GM15510 (cell line): Measurements from ENCODE around the gene TEDDM1.

ENCODE experiments used
- POLR2A ChIP-seq: IDR thresholded peaks from 3 replicates; pipeline ENCODE4 v1.6.1; 2011; ENCODE audit warnings: borderline replicate concordance; ENCODE audit not compliant: insufficient read length; ENCODE audit errors: extremely low read depth

TEDDM1 gene, protein sequence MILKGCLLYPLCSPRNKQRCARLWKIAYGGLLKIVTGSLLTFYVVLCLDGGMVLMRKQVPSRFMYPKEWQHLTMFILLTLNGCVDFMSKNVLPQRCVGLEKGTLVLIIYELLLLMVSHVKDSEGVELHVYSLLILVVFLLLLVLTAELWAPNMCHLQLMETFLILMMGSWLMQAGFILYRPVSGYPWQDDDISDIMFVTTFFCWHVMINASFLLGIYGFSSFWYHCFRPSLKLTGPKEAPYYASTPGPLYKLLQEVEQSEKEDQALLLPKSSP

DNA sequence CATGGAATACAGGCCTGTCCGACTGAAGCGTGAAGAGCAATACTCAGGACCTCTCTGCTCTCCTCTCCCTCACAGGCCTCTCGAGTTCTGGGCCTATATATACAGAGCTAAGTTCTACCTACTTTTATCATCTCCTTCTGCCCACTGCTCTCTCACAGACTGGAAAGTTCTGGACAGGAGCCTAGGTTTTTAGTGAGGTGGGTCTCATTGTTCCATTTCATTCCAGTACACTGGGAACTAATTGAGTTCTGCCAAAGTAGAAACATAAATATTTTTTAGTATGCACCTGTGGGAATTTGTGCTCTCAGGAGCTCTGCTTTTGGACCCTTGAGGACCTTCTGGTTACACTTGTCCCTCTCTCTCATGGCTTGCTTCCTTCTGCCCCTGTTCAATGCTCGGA, at the start of gene TEDDM1:
TSS of gene TEDDM1 (minus strand) at position 101 of the 400 bp plus-strand sequence. CDS start 182 bp downstream, outside the sequence.
- no peak for TF ChIP-seq POLR2A

DNA sequence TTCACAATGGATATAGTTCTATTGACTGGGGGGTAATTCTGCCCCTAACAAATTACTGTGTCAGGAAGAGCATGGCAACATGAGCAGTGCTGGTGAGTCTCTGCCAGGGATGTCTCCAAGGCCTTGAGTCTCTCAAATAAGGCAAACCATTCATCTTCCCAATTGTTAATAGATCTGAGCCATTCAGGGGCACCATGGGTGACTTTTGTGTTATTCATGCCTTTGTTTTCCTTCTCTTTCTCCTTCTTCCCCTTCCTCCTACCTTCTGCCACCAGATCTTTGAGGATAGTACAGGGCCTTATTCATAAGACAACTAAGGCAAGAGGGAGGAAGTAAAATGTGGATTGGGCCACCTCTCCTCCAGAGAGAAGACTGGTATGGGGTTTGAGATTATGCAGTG, 49.6 kb upstream of the TEDDM1 start, which contains the start of gene RGSL1:
TSS of gene RGSL1 (plus strand) at position 60 of the 400 bp plus-strand sequence. CDS start at position 80, 20 bp downstream.
- no peak for TF ChIP-seq POLR2A

DNA sequence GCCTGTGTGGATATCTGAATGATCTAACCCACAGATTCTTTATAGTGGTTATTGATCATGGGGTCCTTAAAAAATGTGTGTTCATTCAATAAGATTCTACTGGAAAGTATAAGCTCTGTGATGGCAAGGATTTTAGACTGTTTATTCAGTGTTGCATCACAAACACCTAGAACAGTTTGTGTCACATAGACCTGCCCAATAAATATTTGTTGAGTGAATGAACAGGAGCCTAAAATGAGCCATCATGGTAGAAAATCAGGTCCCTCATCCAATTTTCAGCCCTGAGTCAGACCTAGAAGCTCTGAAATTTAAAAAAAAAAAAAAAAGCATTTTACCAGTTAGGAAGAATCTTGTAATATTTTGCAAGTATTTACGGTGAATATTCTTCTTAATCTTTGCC, 47.2 kb upstream of the TEDDM1 start:
- TF ChIP-seq POLR2A, result no peak

DNA sequence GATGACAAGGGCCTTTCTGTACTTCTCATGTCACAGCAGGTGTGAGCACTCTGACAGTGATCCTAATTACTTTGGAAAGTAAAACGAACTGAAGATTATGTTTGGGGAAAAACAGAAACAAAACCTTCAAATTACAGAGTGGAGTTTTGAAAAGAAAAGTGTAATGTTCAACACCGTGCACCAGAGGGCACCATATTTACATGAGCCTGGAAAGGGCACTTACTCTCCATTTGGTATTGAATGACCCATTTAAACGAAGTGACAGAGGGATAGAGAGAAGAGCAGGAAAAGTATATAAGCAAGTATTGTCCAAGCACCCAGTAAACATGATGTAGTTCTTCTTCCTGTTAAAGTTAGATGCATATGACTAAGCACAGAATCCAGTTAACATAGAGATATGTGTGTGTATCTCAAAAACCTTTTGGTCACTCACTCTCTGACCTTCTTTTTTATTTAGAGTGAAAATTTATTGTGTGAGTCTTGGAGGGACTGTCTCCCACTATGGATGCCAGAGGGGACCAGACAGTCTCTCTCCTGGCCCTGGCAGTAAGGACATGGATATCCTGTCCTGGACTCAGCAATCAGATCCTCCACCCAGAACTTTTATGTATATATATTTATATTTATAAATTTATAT, 45.7 kb upstream of the TEDDM1 start:
- no peak for TF ChIP-seq POLR2A

DNA sequence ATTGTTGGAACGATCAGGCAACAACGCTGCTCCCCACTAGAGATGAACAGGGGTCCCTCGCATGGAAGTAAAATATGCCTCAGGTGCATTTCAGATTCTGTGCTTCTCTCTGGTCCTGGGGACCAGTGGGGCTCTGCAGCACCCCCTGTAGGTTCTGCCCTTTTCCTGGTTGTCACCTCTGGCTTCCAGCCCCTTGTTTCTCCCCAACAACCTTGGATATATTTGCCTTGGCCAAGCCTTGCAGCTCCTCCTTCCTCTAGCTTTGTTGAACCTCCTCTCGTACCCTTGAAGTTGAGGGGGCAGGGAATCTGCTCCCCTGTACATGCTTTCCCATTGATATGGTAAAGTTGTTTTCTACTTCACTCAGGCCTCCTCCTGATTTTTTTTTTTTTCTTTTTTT, 44.0 kb upstream of the TEDDM1 start:
- TF ChIP-seq POLR2A, result no peak

DNA sequence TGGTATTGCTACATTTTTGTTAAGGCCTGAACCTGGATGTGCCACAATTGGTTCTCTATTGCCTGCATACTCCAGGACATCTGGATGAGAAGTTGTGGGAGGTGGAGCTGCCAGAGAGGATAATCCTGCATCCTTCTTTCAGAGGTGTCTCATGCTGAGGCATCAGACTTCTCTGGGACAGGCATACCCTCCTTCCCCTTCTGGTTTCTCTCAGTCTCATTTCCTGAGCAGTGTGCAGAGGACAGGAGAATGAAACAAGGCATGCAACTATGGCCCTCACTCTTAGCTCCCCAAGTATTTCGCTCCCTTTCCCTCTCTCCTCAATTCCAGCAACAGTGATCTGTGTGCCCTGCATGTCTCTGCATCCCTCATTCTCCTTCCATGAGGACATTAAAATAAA, 41.9 kb upstream of the TEDDM1 start:
- TF ChIP-seq POLR2A, result no peak

DNA sequence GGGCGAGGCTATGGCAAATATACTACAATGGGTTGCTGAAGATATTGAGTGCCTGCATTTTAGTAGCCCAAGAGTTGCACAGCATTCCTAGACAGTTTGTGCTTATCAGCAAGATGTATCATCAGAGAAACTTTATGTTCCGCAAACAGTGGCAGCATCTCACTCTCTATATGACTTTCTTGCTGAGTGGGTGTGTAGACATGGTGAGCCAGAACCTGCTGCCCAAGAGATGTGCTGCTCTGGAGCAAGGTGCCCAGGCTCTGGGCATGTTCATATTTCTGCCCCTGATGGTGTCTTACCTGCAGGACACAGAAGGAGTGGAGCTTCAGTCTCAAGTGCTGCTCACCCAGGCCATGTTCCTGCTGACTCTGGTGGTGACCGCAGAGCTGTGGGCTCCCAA, 41.3 kb upstream of the TEDDM1 start:
- no peak for TF ChIP-seq POLR2A

DNA sequence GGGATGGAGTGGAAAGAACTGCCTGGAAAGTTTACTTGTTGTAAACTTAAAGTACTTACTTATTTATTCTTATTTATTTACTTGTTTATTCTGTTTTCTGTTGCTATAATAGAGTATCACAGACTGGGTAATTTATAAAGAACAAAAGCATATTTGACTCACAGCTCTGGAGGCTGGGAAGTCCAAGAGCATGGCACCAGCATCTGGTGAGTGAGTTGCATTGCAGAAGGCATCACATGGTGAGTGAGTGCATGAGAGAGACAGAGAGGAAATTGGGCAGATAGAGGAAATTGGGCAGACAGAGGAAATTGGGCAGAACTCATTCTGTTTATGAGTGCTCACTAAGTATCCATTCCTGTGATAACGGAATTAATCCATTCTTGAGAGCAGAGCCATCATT, 37.9 kb upstream of the TEDDM1 start:
- TF ChIP-seq POLR2A, result no peak

DNA sequence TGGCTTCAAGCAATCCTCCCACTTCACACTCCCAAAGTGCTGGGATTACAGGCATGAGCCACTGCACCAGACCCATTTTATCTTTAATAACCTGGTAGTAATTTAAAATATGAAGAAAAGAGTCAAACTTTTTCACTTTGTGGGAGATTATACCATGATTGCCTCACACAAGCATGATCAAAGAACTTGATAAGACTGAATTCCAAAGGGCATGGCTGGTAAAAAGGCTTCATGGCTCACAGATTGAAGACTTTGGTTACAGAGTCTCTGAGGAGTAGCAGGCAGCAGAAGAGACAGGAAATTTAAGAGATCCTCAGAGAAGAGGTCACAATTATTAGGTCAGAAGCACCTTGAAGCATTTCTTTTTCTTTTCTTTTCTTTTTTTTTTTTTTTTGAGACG, 33.1 kb upstream of the TEDDM1 start:
- no peak for TF ChIP-seq POLR2A

DNA sequence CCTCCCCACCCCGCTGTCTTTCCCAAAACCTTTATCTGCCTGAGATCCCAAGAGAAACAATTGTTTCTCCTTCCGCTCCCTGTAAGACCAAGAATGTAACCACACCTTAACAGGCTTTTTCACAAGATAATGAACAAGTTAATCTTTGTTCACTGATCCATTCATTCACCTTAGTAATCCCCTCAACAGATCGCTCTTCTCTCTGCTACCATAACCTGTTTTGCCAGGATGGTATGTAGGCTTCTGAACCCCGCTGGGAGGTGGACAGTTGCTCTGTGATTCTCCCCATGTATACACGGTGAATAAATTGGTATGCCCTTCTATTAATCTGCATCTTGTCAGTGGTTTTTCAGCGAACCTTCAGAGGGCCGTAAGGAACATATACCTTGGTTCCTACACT, 30.8 kb upstream of the TEDDM1 start:
- no peak for TF ChIP-seq POLR2A

DNA sequence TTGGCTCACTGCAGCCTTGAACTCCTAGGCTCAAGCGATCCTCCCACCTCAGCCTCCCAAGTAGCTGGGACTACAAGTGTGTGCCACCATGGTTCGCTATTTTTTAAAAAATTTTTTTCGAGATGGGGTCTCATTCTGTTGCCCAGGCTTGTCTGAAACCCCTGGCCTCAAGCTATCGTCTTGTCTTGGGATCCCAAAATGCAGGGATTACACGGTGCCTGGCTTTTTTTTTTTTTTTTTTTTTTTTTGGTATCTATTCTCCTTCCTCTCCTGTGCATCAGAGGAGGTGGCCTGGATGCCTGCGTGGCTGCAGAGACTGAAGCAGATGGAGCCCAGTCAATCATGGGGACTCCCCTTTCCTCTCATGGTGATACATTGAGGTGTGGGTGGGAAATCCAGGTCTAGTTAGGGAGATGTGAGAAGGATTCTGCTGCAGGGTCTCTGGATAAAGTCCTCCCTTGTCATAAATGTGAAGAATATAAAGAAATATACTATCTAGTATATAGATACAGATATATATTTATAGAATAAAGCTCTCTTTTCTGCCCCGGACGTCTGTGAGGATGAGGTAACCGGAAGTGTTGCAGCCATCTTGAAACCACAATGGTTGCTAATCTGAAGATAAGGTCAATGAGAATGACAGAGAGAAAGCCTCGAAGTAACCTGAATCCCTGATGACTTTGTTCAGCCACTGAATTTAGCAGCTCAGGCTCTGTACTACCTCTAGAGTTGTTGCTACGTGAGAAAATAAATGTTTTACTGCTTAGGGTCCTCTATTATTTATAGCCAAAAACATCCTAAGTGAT, 30.0 kb upstream of the TEDDM1 start:
- TF ChIP-seq POLR2A, result no peak

DNA sequence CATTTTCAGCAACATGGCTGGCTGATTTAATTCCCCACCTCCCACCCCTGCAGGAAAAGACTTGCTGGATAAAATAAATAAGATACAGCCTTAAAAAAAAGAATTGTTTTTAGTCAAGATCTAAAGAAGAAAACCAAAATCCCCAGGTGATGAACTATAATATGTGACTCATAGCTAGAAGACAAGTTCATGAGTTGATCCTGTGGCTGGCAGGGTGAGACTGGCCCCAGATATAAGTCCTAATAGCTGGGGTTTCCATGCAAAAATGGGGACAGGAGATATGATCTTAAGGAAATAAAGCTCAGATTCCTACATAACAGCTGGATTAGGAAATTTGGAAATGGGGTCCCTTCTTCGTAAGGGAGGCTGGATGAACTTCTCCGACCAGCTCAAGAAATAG, 27.6 kb upstream of the TEDDM1 start:
- TF ChIP-seq POLR2A, result no peak

DNA sequence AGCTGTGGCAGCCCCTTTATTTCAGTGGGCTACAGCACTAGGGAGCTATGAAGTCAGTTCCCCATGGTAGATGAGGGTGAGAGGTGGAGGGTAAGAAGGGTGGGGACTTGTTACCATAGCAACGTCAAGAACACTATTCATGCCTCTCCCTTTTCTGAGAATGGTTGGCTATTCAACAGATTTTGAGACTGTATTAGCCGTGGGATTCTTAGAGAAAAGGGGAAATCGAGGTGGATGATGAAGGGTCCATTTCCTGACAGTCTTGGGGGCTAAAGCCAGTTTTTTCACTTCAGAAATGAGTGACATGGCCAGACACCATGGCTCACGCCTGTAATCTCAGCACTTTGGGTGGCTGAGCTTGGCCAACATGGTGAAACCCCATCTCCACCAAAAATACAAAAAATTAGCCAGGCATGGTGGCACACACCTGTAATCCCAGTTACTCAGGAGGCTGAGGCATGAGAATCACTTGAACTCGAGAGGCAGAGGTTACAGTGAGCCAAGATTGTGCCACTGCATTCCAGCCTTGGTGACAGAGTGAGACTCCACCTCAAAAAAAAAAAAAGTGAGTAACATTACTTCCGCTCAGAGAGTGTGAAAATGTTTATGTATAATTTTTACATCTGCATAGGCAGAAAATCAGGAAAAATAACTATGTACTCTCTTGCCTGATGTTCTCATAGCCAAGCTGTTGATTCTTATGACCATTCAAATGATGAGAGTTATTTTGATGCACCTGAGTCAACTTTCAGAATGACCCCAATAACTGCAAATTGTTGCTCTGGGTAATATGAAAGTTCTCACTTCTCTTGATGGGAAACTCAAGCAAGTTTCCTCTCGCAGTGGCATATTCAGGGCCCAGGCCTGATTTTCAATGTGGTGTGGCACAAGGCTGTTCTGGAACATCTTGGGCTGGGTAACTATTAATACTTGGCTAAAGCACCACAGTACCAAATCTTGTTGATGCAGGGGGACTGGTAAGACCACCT, 26.3 kb upstream of the TEDDM1 start:
- no peak for TF ChIP-seq POLR2A

DNA sequence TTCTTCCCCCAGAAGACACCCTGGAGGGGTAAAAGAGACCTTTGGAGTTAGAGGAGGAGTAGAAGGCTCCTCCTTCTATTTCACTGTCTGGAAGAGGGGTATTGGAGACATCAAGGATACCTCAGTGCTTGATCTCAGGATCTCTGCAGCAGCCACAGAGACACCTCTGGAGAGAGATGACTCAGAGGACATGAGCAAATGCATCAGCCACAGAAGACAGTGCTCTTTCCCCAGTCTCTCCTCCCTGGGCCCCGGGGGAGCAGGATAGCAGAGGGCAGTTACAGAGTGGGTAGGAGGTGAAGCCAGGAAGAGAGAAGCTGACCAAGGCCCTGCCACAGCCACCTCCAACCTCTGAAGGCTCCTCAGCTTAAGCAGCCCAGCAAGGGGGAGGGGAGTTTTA, 15.3 kb upstream of the TEDDM1 start:
- TF ChIP-seq POLR2A, result no peak
